Measurements from ENCODE around the gene SERPINA3.

SERPINA3 gene

DNA sequence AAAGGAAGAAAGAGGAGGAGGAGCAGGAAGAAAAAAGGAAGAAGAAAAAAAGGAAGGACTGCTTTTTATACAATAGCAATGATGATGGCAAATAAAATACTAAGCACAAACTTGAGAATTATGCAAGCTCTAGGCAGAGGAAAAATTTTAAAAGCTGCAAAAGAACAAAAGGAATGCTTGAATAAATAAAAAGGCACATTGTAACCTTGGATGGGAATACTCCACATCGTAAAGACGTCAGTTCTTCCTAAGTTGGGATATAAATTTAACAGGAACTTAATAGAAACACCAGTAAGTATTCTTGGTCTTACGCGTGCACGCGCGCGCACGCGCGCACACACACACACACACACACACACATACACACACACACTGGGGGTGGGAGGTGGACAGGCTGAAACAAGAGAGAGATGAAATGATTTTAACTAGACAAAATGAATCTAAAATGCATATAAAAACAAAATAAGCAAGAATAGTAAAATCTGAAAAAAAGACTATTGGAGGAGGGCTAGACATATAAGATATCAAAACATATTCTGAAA, 43.0 kb downstream of the SERPINA3 start:
- DNase-seq (ENCODE audit: low spot score): no peak

DNA sequence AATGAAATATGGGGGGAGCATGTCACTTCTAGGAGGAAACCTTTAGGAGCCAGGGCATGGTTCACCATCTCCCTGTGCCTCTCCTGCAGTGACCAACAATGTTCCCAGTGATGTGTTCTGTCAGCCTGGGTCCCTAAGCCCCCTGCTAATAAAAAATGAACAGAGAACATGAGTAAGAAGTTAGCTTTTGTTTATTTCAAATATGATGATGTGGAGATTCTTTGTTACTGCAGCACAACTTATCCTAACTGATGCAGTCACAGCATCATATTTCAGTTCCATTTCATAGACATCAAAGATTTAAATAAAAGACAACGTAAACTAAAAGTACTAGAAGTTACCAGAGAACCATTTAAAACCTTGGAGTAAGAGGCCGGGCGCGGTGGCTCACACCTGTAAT, 43.9 kb downstream of the SERPINA3 start:
- DNase-seq (ENCODE audit: low spot score): no peak

- DNase-seq (ENCODE audit: low spot score): no peak
These were observed 47.1 kb downstream of the SERPINA3 start for GRCh38 chr14:94659256-94659655.

GRCh38 chr14:94659901-94660300, 47.7 kb downstream of the SERPINA3 start:
- no peak for DNase-seq (ENCODE audit: low spot score)

DNA sequence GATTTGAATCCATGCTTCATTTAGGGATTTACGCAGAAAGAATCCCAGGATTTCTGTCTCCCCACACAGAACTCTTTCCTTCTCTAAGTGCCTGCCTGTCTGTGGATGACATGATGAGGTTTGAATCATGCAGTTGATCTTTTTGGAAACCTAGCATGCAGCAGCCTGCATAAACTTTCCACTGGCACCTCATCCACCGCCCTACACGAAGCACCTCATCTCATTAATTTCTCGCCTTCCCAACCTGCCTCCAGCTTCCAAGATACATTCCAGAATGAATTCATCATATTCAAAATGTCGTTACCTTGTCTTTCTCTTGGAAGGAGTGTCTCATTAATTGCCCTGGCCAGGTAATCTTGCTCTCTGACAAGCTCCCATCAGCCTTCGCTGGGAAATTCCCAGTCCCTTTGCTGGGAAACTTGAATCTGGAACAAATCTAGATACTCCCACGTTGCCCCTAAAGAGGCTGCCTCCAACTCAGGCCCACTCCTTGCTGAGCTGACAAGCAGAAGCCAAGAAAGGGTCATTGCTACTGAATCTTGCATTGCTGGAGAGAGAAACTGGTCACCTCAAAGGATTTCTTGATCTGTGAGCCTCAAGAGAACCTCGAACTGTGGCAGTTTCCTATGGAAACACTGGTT, 48.2 kb downstream of the SERPINA3 start:
- no peak for DNase-seq (ENCODE audit: low spot score)

DNA sequence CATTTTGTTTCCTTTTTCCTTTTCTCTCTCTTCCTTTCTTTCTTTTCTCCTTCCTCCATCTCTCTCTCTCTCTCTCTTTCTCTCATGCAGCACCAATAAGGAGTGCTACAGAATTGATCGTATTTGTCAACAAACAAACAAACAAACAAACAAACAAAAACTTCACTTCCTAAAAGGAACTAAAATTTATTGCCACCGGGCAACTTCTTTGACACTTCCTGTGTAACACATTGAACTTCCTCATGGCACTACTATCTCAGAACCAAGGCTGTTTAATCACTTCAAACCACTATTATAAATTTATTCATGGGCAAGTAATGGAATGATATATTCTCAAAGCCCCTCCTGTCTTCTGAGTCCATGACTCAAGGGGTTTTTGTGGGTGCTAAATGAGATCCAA, 51.3 kb downstream of the SERPINA3 start:
- DNase-seq (ENCODE audit: low spot score): no peak

DNA sequence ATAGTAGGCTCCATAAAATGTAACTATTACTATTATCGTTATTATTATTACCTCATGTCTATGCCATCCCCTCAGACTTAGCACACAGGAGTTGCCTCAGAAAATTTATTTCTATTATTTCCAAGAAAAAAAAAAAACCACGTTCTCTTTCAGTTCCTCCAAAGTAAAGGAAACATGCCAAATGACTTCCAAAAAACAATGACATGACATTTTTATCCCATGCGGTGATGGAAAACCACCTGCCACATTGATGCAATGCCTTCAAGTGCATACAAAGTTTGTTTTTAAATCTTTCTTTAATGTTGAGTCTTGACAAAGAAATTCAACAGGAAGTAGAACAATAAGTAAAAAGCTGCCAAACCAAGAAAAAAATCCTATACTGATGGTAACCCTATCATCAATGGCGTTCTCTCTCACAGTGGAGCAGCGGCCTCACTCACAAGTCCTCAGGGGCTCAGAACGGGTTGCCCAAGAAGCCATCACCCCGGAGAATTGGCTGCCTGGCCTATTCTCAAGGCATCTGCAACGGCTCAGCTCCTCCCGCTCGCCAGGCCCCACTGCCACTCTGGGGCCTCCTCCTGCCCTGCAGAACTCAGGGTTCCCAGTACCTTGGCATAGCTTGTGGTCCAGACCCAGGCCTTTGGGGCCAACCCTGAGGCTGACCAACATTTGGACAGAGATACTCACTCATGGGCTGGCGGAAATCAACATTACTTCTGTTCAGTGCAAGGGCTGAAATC, 51.9 kb downstream of the SERPINA3 start:
- no peak for DNase-seq (ENCODE audit: low spot score)

DNA sequence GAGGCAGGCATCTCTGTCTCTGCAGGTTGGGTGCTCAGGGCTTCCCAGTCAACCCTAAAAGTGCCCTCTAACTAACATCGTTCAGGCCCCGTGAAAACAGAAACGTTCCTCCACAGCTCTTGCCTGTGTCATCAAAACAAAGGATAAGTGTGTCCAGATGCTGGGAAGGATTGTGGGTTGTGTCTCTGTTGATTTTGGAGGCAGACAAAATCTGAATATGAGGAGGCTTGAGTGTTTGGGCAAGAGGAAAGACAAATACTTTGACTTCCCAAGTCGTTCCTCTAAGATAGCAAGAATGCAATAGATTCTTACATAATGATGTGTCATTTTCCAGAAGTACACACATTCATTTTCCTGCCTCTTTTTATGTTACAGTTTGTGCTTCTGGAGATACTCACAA, 52.9 kb downstream of the SERPINA3 start:
- no peak for DNase-seq (ENCODE audit: low spot score)

GRCh38 chr14:94665544-94665943, 53.4 kb downstream of the SERPINA3 start:
- no peak for DNase-seq (ENCODE audit: low spot score)

GRCh38 chr14:94670692-94671285, 58.6 kb downstream of the SERPINA3 start:
- no peak for DNase-seq (ENCODE audit: low spot score)

DNA sequence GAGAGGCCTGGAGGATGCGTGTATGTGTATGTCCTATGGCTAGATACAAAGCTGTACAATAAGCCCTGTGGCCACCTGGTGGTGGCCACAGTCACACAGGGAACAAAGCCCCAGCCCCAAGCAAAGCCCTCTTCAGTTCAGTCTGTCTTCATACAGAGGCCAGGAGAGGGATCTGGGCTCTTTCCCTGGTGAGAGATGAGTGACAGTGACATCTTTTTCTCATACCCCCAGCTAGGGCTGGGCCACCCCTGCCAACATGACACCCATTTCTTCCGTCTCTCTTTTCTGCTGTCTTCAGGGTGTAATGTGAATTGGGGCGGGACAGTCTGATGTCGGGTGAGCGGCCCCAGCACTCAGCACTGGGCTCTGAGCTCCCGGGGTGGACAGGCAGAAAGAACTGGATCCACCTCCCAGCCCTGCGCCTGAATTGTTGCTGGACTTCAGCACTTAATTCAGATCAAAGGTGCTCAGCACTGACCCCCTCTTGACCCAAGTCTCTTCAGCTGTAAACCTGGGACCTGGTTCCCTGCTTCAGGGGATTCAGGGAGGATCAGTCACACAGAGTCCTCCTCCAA, 59.8 kb downstream of the SERPINA3 start:
- no peak for DNase-seq (ENCODE audit: low spot score)

DNA sequence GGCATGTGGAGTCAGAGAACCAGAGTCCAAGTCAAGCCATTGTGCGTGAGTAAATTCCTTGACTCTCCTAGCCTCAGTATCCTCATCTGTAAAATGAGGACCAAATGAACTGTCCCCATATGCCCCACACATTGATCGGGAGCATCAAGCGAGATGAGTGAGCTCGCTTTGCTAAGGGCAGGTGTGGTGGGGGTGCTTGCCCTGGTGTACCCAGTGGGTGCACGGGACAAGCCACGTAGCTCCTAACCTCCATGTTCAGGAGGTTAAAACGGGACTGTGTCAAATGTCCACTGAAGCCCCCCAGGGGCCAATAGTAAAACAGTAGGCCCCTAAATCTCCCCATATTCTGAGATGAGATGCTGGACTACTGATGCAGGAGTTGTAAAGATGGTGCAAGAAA, 60.9 kb downstream of the SERPINA3 start:
- DNase-seq (ENCODE audit: low spot score): no peak

All from left forelimb (tissue), 1 donor.